Common myeloid progenitor, CD34-positive (primary cell): ENCODE measurements around the gene IGF1R.

ENCODE experiments used
- CTCF ChIA-PET: fragments of 350-600 bp; sonication (Branson Sonifier 250); formaldehyde crosslinking; loops from one replicate; lab custom pipeline; 2021; ENCODE audit warnings: antibody characterized with exemption; lab: Charles Lee
- POLR2A ChIA-PET: fragments of 350-600 bp; sonication (Branson Sonifier 250); formaldehyde crosslinking; loops from one replicate; lab custom pipeline; 2021; ENCODE audit warnings: antibody characterized with exemption; lab: Charles Lee
- DNase-seq, 3 donors: peaks; one replicate each; pipeline versions ENCODE4 v3.0.0 to v3.0.0-alpha.2; 2013
- H3K27ac ChIP-seq, 2 experiments: 1 replicate in 1 of 2; 2 replicates in 1 of 2; pipeline ENCODE4 v1.7.0; 2013; ENCODE audit warnings: inconsistent platforms in 2 of 2, low read length in 2 of 2, mild to moderate bottlenecking in 2 of 2, low read depth in 1 of 2, moderate library complexity in 1 of 2; ENCODE audit not compliant: severe bottlenecking in 2 of 2, insufficient read depth in 1 of 2, poor library complexity in 1 of 2
- H3K27me3 ChIP-seq, 5 experiments: replicated peaks in 2 of 5; 1 replicate in 3 of 5; 2 replicates in 2 of 5; pipeline versions ENCODE4 v1.6.1 to v1.7.0; 2013; ENCODE audit warnings: low read length in 4 of 5, mild to moderate bottlenecking in 2 of 5, moderate library complexity in 2 of 5, inconsistent platforms in 1 of 5; ENCODE audit not compliant: insufficient read depth in 5 of 5, control insufficient read depth in 4 of 5
- H3K36me3 ChIP-seq, 4 experiments: 1 replicate in 2 of 4; 2 replicates in 2 of 4; pipeline versions ENCODE4 v1.6.1 to v1.7.0; 2013; ENCODE audit warnings: low read length in 3 of 4, control low read depth in 1 of 4, mild to moderate bottlenecking in 1 of 4; ENCODE audit not compliant: control insufficient read depth in 4 of 4, insufficient read depth in 4 of 4
- H3K4me1 ChIP-seq, 4 experiments: 1 replicate in 3 of 4; 2 replicates in 1 of 4; pipeline versions ENCODE4 v1.6.1 to v1.7.1; 2013; ENCODE audit warnings: low read length in 3 of 4, mild to moderate bottlenecking in 3 of 4, control low read depth in 1 of 4, inconsistent platforms in 1 of 4, moderate library complexity in 1 of 4; ENCODE audit not compliant: control insufficient read depth in 4 of 4, insufficient read depth in 4 of 4; ENCODE audit errors: control extremely low read depth in 1 of 4
- H3K4me3 ChIP-seq, 7 experiments: 1 replicate in 4 of 7; 2 replicates in 3 of 7; pipeline versions ENCODE4 v1.5.1 to v1.7.0; 2013; ENCODE audit warnings: mild to moderate bottlenecking in 7 of 7, low read length in 6 of 7, moderate library complexity in 6 of 7, inconsistent platforms in 2 of 7, low read depth in 2 of 7, control low read depth in 1 of 7; ENCODE audit not compliant: insufficient read depth in 4 of 7, control insufficient read depth in 1 of 7; ENCODE audit errors: extremely low read depth in 1 of 7
- H3K9me3 ChIP-seq, 5 experiments: 1 replicate in 4 of 5; 2 replicates in 1 of 5; pipeline versions ENCODE4 v1.6.1 to v1.7.1; 2013; ENCODE audit warnings: low read length in 4 of 5, mild to moderate bottlenecking in 2 of 5, inconsistent platforms in 1 of 5, low read depth in 1 of 5, moderate library complexity in 1 of 5; ENCODE audit not compliant: control insufficient read depth in 4 of 5, insufficient read depth in 2 of 5; ENCODE audit errors: control extremely low read depth in 1 of 5
- WGBS: methylation state at CpG from one replicate; pipeline ENCODE4 v1.1.5; 2013; ENCODE audit not compliant: insufficient coverage; 5-methylcytosine and 5-hydroxymethylcytosine counted together

Gene IGF1R

DNA sequence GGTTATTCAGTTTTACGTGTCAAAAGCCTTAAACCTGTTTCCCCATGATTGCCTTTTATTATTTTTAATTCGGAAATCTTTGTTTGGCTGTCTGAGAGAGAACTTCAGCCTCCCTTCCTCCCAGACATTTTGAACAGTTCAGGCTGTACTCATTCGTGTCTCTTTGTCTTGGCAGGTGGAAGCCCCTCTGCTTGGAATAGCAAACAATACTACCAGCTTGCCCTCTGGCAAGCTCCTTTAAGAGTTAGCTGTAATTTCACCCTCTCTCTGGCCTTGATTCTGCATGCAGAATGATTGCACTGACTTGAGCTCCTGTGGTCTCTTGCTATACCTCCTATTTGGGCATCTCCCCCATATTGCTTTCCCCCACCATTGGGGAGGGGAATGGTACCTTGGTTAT lies 11.7 kb downstream of the IGF1R start:
- DNase-seq, result no peak
- WGBS, result 100% methylated on average over 1 of the region's 3 CpGs
- Histone ChIP-seq H3K27ac (no peak overlapping the region), H3K4me3 (no peak overlapping the region), H3K27me3 (no peaks in the 10 kb centered on the region), H3K9me3 (no peaks in the 10 kb centered on the region), H3K4me1 (peaks cover 0 to 4% (median 1%) of the 10 kb centered on the region in 4 experiments), H3K36me3 (peaks cover 0 to 7% (median under 1%) of the 10 kb centered on the region in 4 experiments)
- POLR2A ChIA-PET, result interaction anchor here (0.6 kb wide), 1 partner anchor 109 kb away, joined by 5 read pairs; no protein-coding TSS in a partner anchor
- CTCF ChIA-PET, result interaction anchor here (0.6 to 6.0 kb wide), 21 partner anchors 8 to 245 kb away, joined by 3 to 68 read pairs (median 4); no protein-coding TSS in a partner anchor

DNA sequence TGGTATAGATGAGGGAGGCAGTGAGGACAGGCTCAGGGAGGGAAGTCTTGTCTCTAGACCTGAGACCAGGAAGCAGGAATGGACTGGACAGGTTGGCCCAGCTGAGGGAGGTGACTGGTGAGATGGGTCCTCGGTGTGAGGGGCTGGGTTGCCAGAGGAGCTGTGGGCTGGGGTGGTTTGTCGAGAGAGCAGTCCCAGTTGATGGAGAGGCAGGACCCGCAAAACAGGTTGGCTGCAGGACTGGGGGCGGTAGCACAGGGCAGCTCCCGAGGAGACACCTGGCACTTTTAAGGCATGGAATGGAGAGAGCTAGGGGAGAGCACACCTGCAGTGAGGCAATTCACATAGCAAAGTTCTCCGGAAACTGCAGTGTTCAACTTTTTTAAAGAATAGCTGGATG lies 14.7 kb downstream of the IGF1R start:
- CTCF ChIA-PET, result interaction anchor here (1.1 to 1.5 kb wide), 3 partner anchors 17 to 144 kb away, joined by 3 to 5 read pairs (median 4); no protein-coding TSS in a partner anchor
- no peak for DNase-seq
- POLR2A ChIA-PET, result no interaction called here

DNA sequence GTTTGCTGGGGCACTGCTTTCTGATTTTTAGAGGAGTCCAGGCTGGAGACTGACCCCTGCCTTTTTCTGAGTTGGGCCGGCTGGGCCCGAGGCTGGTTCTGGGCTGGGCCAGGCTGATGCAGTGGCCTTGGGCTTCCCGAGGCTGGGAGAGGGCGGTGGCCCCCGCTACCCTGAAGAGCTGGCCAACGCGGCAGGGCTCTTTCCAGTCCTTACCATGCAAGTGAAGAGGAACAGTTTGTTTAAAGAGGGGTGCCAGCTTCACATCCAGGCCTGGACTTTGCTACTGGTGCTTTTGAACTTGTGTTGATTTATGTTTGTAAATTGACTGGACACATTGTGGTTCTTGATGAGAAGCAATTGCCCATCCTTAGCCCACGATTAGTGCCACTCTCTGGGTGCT lies 15.3 kb downstream of the IGF1R start:
- WGBS, result 96% methylated on average over 7 of the region's 8 CpGs
- no peak for DNase-seq
- peaks cover 2 to 11% (median 8%) of the 10 kb centered on the region in 4 experiments for H3K4me1 ChIP-seq
- ChIA-PET POLR2A (no interaction called here), CTCF (interaction anchor here (1.3 to 1.5 kb wide), 2 partner anchors 17 to 144 kb away, joined by 4 to 5 read pairs; no protein-coding TSS in a partner anchor)
- H3K27ac ChIP-seq, result no peak overlapping the region
- no peaks in the 10 kb centered on the region for H3K27me3 ChIP-seq
- no peaks in the 10 kb centered on the region for H3K9me3 ChIP-seq
- H3K4me3 ChIP-seq, result no peak overlapping the region
- peaks cover 0 to 7% (median under 1%) of the 10 kb centered on the region in 4 experiments for H3K36me3 ChIP-seq

More for the DNA sequence above, 14.7 kb downstream of the IGF1R start:
- Histone ChIP-seq H3K36me3 (peaks cover 0 to 7% (median under 1%) of the 10 kb centered on the region in 4 experiments), H3K4me3 (no peak overlapping the region), H3K9me3 (no peaks in the 10 kb centered on the region), H3K4me1 (peaks cover 2 to 7% (median 4%) of the 10 kb centered on the region in 4 experiments), H3K27ac (no peak overlapping the region), H3K27me3 (no peaks in the 10 kb centered on the region)
- 97% methylated on average over 5 of the region's 6 CpGs for WGBS

DNA sequence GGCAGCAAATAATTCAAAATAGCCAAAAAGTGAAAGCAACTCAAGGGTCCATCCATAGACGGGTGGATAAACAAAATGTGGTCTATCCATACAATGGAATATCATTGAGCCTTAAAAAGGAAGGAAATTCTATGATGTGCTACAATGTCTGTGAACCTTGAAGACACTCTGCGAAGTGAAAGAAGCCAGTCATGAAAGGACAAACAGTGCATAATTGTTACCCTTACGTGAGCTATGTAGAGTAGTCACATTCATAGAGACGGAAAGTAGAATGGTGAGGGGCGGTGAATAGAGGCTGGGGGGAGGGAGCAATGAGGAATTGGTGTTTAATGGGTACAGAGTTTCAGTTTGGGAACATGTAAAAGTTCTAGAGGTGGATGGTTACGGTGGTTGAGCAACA lies 18.1 kb downstream of the IGF1R start:
- no peaks in the 10 kb centered on the region for H3K27me3 ChIP-seq
- ChIA-PET CTCF (interaction anchor here (1.3 to 1.6 kb wide), 2 partner anchors 9 to 53 kb away, joined by 3 to 7 read pairs; no protein-coding TSS in a partner anchor), POLR2A (no interaction called here)
- H3K27ac ChIP-seq, result no peak overlapping the region
- DNase-seq, result no peak
- WGBS, result 100% methylated on average over 6 of the region's 6 CpGs
- peaks cover 0 to under 1% (median 0%) of the 10 kb centered on the region in 4 experiments for H3K36me3 ChIP-seq
- H3K9me3 ChIP-seq, result no peaks in the 10 kb centered on the region
- H3K4me1 ChIP-seq, result peaks cover 9 to 31% (median 19%) of the 10 kb centered on the region in 4 experiments
- no peak overlapping the region for H3K4me3 ChIP-seq

DNA sequence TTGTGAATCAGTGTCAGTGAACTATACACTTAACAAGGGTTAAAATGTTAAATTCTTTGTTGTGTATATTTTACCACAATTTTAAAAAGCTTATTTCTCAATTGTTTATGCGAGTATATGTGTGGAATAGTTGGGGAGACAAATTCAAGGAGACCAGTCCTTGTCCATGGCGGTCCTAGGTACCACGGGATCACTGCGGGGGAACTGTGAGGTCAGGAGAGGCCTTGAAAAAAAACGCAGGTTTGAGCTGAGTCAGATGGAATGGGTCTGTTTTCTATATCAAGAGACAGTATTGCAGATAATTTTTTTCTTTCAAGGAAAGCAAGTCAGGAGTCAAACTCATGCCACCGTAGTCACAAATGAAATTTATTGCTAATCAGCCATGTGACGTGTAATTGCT lies 18.5 kb downstream of the IGF1R start:
- Histone ChIP-seq H3K27ac (no peak overlapping the region), H3K4me1 (peaks cover 9 to 33% (median 19%) of the 10 kb centered on the region in 4 experiments), H3K27me3 (no peaks in the 10 kb centered on the region), H3K9me3 (no peaks in the 10 kb centered on the region), H3K4me3 (no peak overlapping the region), H3K36me3 (no peaks in the 10 kb centered on the region)
- 100% methylated on average over 1 of the region's 7 CpGs for WGBS
- ChIA-PET CTCF (interaction anchor here (1.3 to 2.2 kb wide), 4 partner anchors 7 to 52 kb away, joined by 3 to 10 read pairs (median 6); no protein-coding TSS in a partner anchor), POLR2A (no interaction called here)
- DNase-seq, result no peak

DNA sequence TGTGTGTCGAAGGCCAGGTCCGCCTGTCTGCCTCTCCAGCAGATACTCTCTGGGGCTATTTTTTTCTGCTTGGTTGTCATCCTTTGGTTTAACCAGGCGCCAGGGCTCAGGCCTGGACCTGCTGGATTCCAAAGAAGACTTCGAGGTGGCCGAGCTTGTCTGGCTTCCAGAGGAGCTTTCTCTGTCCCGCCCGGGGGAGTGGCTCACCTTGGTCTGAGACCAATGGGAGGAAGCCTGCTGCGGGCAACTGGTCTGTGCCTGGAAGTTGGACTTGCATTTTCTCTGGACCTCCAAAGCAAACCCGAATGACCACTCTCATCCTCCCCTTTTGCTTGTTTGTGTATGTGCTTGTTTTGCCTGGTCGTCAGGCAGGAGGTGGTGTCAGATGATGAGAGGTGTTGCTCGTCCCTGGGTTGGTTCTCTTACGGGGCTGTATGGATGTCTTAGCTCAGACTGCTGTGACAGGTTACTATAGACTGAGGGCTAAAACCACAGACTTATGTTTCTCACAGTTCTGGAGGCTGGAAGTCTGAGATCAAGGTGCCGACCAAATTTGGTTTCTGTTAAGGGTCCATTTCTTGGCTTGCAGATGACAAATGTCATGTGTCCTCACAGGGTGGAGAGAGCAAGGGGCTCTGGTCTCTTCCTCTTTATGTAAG lies 19.3 kb downstream of the IGF1R start:
- POLR2A ChIA-PET, result no interaction called here
- H3K4me1 ChIP-seq, result peaks cover 9 to 33% (median 19%) of the 10 kb centered on the region in 4 experiments
- no peaks in the 10 kb centered on the region for H3K36me3 ChIP-seq
- H3K9me3 ChIP-seq, result no peaks in the 10 kb centered on the region
- no peak overlapping the region for H3K4me3 ChIP-seq
- no peak overlapping the region for H3K27ac ChIP-seq
- no peaks in the 10 kb centered on the region for H3K27me3 ChIP-seq
- over 99% methylated on average over 10 of the region's 13 CpGs for WGBS
- peak in 2 of 3 donors; percentile 26 to 47 for DNase-seq
- CTCF ChIA-PET, result interaction anchor here (1.6 to 2.2 kb wide), 3 partner anchors 8 to 11 kb away, joined by 4 to 10 read pairs (median 7); no protein-coding TSS in a partner anchor
